Activated T-helper 1 cell treated with anti-CD3 and anti-CD28 coated beads, Interleukin-12 subunit alpha, Interleukin-12 subunit beta, Interleukin-2, Interleukin-4 antibody, amounts not matched to agents 30 ng/mL and 10 ng/mL and 1 ng/mL, durations not matched to agents 14 hours and 24 hours and 36 hours (primary cell): Measurements from ENCODE around the gene ZNF740. TPM values are rescaled to one million over a fixed set of nuclear protein-coding genes. Genes with fewer than 3 reads are reported as not detected.
"Not testable (repeated sequence)": the region's sequence is repeated elsewhere in the genome, so short reads cannot be mapped to it uniquely, and the experiment has no call there.

Experiments used
- DNase-seq: peaks from one replicate; pipeline ENCODE4 v3.0.0; 2021; ENCODE audit warnings: low spot score
- H3K27ac Mint-ChIP-seq: one replicate; pipeline ENCODE4 v1.8.0; 2021; ENCODE audit warnings: mild to moderate bottlenecking, mixed read lengths
- H3K27me3 Mint-ChIP-seq: one replicate; pipeline ENCODE4 v1.8.0; 2022; ENCODE audit warnings: mild to moderate bottlenecking, moderate library complexity, mixed read lengths; ENCODE audit not compliant: insufficient read depth
- H3K36me3 Mint-ChIP-seq: one replicate; pipeline ENCODE4 v1.8.0; 2021; ENCODE audit warnings: low read depth, mixed read lengths
- H3K4me1 Mint-ChIP-seq: one replicate; pipeline ENCODE4 v1.8.0; 2021; ENCODE audit warnings: low read depth, mixed read lengths
- H3K4me3 Mint-ChIP-seq: one replicate; pipeline ENCODE4 v1.8.0; 2021; ENCODE audit warnings: mild to moderate bottlenecking, moderate library complexity, mixed read lengths
- H3K9me3 Mint-ChIP-seq: one replicate; pipeline ENCODE4 v1.8.0; 2021; ENCODE audit warnings: mixed read lengths
- intact Hi-C: fragments of 100-400 bp; cut with micrococcal nuclease; formaldehyde crosslinking; loops from one replicate; pipeline ENCODE4 v1.15.1; 2024
- total RNA-seq: library from RNA; stranded (reverse); gene quantifications from 2 replicates; pipeline ENCODE4 v1.2.3, GENCODE V29; 2022

The ZNF740 gene
- total RNA-seq, 1 donor from 2014 or later: 52.8 TPM

GRCh38 chr12:53161119-53161911 is 19.2 kb upstream of the ZNF740 start:
- no peaks in the 10 kb centered on the region for H3K9me3 Mint-ChIP-seq
- DNase-seq: no peak
- no peak overlapping the region for H3K27ac Mint-ChIP-seq
- no peaks in the 10 kb centered on the region for H3K36me3 Mint-ChIP-seq
- no peak overlapping the region for H3K4me3 Mint-ChIP-seq
- intact Hi-C loops: no loop called here
- H3K4me1 Mint-ChIP-seq: peaks cover 10% of the 10 kb centered on the region
- no peaks in the 10 kb centered on the region for H3K27me3 Mint-ChIP-seq

GRCh38 chr12:53163008-53163407 is 17.5 kb upstream of the ZNF740 start:
- H3K27ac Mint-ChIP-seq, intact Hi-C loops, DNase-seq: not testable (repeated sequence)

GRCh38 chr12:53166837-53167236 is 13.7 kb upstream of the ZNF740 start:
- intact Hi-C loops: no loop called here
- DNase-seq: no peak
- Mint-ChIP-seq H3K27me3 (no peaks in the 10 kb centered on the region), H3K4me1 (no peaks in the 10 kb centered on the region), H3K9me3 (no peaks in the 10 kb centered on the region), H3K27ac (no peak overlapping the region), H3K4me3 (no peak overlapping the region), H3K36me3 (peaks cover 13% of the 10 kb centered on the region)

More at GRCh38 chr12:53163008-53163407, 17.5 kb upstream of the ZNF740 start:
- H3K27me3 Mint-ChIP-seq, H3K4me3 Mint-ChIP-seq, H3K9me3 Mint-ChIP-seq, H3K36me3 Mint-ChIP-seq: not testable (repeated sequence)
- H3K4me1 Mint-ChIP-seq: peaks cover 10% of the 10 kb centered on the region

- Mint-ChIP-seq H3K36me3 (peaks cover 13% of the 10 kb centered on the region), H3K4me3 (no peak overlapping the region), H3K27ac (no peak overlapping the region), H3K27me3 (no peaks in the 10 kb centered on the region), H3K4me1 (no peaks in the 10 kb centered on the region), H3K9me3 (no peaks in the 10 kb centered on the region)
- no peak for DNase-seq
- intact Hi-C loops: no loop called here
Measured at GRCh38 chr12:53169644-53170043, 10.9 kb upstream of the ZNF740 start.

- DNase-seq: no peak
- Mint-ChIP-seq H3K4me1 (peaks cover 4% of the 10 kb centered on the region), H3K27ac (no peak overlapping the region), H3K36me3 (peaks cover 13% of the 10 kb centered on the region), H3K4me3 (no peak overlapping the region), H3K27me3 (no peaks in the 10 kb centered on the region), H3K9me3 (no peaks in the 10 kb centered on the region)
- intact Hi-C loops: no loop called here
Measured at GRCh38 chr12:53170215-53170614, 10.3 kb upstream of the ZNF740 start.

- H3K4me1 Mint-ChIP-seq: peaks cover 12% of the 10 kb centered on the region
- no peaks in the 10 kb centered on the region for H3K9me3 Mint-ChIP-seq
- no peak for DNase-seq
- H3K27ac Mint-ChIP-seq: no peak overlapping the region
- peaks cover 13% of the 10 kb centered on the region for H3K36me3 Mint-ChIP-seq
- intact Hi-C loops: no loop called here
- no peak overlapping the region for H3K4me3 Mint-ChIP-seq
- H3K27me3 Mint-ChIP-seq: no peaks in the 10 kb centered on the region
Measured at GRCh38 chr12:53170876-53171724, 9.4 kb upstream of the ZNF740 start.

GRCh38 chr12:53171725-53172329 is 8.7 kb upstream of the ZNF740 start:
- DNase-seq: no peak
- Mint-ChIP-seq H3K36me3 (peaks cover 13% of the 10 kb centered on the region), H3K27ac (no peak overlapping the region), H3K9me3 (no peaks in the 10 kb centered on the region), H3K27me3 (no peaks in the 10 kb centered on the region), H3K4me1 (peaks cover 12% of the 10 kb centered on the region), H3K4me3 (no peak overlapping the region)
- intact Hi-C loops: no loop called here

- H3K27ac Mint-ChIP-seq: no peak overlapping the region
- peaks cover 12% of the 10 kb centered on the region for H3K36me3 Mint-ChIP-seq
- intact Hi-C loops: no loop called here
- no peaks in the 10 kb centered on the region for H3K9me3 Mint-ChIP-seq
- DNase-seq: no peak
- H3K4me1 Mint-ChIP-seq: peaks cover 12% of the 10 kb centered on the region
- no peak overlapping the region for H3K4me3 Mint-ChIP-seq
- no peaks in the 10 kb centered on the region for H3K27me3 Mint-ChIP-seq
Measured at GRCh38 chr12:53172352-53172751, 8.2 kb upstream of the ZNF740 start.

GRCh38 chr12:53173085-53173715 is 7.3 kb upstream of the ZNF740 start:
- Mint-ChIP-seq H3K27ac (no peak overlapping the region), H3K36me3 (peaks cover 12% of the 10 kb centered on the region), H3K27me3 (no peaks in the 10 kb centered on the region), H3K4me1 (peaks cover 12% of the 10 kb centered on the region), H3K9me3 (no peaks in the 10 kb centered on the region), H3K4me3 (no peak overlapping the region)
- intact Hi-C loops: no loop called here
- no peak for DNase-seq

GRCh38 chr12:53174881-53175491 is 5.5 kb upstream of the ZNF740 start:
- DNase-seq: no peak
- Mint-ChIP-seq H3K4me1 (peaks cover 25% of the 10 kb centered on the region), H3K36me3 (peaks cover 9% of the 10 kb centered on the region), H3K9me3 (no peaks in the 10 kb centered on the region), H3K27me3 (no peaks in the 10 kb centered on the region), H3K27ac (no peak overlapping the region), H3K4me3 (no peak overlapping the region)
- intact Hi-C loops: no loop called here

- Mint-ChIP-seq H3K27ac (no peak overlapping the region), H3K9me3 (no peaks in the 10 kb centered on the region), H3K36me3 (peaks cover 5% of the 10 kb centered on the region), H3K4me3 (no peak overlapping the region), H3K4me1 (peaks cover 29% of the 10 kb centered on the region), H3K27me3 (no peaks in the 10 kb centered on the region)
- intact Hi-C loops: no loop called here
- DNase-seq: no peak
Measured at GRCh38 chr12:53176750-53177149, 3.8 kb upstream of the ZNF740 start.

GRCh38 chr12:53177447-53177846 is 3.1 kb upstream of the ZNF740 start:
- H3K27me3 Mint-ChIP-seq, H3K4me3 Mint-ChIP-seq, H3K9me3 Mint-ChIP-seq, DNase-seq, H3K27ac Mint-ChIP-seq, intact Hi-C loops: not testable (repeated sequence)
- H3K36me3 Mint-ChIP-seq: peaks cover 12% of the 10 kb centered on the region
- H3K4me1 Mint-ChIP-seq: peaks cover 36% of the 10 kb centered on the region
